ENCODE data around the gene ZMYND19.

DNA sequence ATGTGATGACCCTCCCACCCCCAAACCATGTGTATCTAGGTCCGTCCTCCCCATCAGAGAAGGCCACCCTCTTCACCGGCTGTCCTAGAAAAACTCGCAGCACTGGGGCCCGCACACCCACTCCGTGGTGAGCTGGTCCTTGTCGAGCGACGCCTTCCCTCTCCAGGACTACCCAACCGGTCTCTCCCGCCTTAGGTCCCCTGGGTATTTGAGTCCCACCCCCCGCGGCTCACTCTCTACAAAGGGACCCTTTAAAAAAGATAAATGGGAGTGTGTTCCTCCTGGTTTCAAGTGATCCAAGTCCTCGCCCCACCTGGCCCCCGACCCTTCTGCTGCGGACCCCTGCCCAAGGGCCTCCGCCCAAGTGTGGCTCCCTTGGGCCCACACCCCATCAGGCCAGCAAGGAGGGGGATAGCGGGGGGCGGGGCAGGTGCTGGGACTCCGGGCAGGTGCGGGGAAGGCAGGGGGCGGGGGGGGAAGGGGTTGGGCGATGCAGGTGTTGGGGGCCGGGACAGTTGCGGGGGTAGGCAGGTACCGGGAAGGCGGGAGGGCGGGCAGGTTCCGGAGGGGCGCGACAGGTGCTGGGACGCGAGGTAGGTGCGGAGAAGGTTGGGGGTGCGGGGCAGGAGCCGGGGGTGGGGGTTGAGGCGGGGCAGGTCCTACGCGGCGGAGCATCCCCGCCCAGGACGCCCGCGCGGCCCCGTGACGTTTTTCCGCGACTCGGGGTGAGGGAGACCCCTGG is 14.2 kb upstream of the ZMYND19 start:
- TF ChIP-seq, protein P1, sequence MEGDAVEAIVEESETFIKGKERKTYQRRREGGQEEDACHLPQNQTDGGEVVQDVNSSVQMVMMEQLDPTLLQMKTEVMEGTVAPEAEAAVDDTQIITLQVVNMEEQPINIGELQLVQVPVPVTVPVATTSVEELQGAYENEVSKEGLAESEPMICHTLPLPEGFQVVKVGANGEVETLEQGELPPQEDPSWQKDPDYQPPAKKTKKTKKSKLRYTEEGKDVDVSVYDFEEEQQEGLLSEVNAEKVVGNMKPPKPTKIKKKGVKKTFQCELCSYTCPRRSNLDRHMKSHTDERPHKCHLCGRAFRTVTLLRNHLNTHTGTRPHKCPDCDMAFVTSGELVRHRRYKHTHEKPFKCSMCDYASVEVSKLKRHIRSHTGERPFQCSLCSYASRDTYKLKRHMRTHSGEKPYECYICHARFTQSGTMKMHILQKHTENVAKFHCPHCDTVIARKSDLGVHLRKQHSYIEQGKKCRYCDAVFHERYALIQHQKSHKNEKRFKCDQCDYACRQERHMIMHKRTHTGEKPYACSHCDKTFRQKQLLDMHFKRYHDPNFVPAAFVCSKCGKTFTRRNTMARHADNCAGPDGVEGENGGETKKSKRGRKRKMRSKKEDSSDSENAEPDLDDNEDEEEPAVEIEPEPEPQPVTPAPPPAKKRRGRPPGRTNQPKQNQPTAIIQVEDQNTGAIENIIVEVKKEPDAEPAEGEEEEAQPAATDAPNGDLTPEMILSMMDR (IDR thresholded peaks at IDR 0.05; ENCODE audit: insufficient read depth, low read length) = no peak
- no peak for TF ChIP-seq POLR2AphosphoS5 (IDR thresholded peaks at IDR 0.05; ENCODE audit: low read depth)
- TF ChIP-seq, protein P2, sequence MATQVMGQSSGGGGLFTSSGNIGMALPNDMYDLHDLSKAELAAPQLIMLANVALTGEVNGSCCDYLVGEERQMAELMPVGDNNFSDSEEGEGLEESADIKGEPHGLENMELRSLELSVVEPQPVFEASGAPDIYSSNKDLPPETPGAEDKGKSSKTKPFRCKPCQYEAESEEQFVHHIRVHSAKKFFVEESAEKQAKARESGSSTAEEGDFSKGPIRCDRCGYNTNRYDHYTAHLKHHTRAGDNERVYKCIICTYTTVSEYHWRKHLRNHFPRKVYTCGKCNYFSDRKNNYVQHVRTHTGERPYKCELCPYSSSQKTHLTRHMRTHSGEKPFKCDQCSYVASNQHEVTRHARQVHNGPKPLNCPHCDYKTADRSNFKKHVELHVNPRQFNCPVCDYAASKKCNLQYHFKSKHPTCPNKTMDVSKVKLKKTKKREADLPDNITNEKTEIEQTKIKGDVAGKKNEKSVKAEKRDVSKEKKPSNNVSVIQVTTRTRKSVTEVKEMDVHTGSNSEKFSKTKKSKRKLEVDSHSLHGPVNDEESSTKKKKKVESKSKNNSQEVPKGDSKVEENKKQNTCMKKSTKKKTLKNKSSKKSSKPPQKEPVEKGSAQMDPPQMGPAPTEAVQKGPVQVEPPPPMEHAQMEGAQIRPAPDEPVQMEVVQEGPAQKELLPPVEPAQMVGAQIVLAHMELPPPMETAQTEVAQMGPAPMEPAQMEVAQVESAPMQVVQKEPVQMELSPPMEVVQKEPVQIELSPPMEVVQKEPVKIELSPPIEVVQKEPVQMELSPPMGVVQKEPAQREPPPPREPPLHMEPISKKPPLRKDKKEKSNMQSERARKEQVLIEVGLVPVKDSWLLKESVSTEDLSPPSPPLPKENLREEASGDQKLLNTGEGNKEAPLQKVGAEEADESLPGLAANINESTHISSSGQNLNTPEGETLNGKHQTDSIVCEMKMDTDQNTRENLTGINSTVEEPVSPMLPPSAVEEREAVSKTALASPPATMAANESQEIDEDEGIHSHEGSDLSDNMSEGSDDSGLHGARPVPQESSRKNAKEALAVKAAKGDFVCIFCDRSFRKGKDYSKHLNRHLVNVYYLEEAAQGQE (IDR thresholded peaks at IDR 0.05; ENCODE audit: insufficient replicate concordance, low read depth) = no peak
